ENCODE measurements around the gene C16orf96. TPM values are rescaled to one million over a fixed set of nuclear protein-coding genes. Genes with fewer than 3 reads are reported as not detected.
A peak's percentile ranks its signal among the peaks of the same experiment; 100 is the strongest.

The C16orf96 gene
- total and polyA plus RNA-seq, 3 donors from 2014 or later: 10.3 to 19.8 (median 15.1) TPM

- H3K36me3 ChIP-seq (ENCODE audit: low read depth, missing control alignments): no peaks in the 10 kb centered on the region
- intact Hi-C loops (cut with DNase I; ENCODE audit: low total_unique reads): loop anchor here (10.0 kb wide), 1 partner anchor 76 kb away; the partner anchor contains the start of gene NUDT16L1
- TF ChIP-seq CTCF (IDR thresholded peaks at IDR 0.05) (no peak), POLR2A (IDR thresholded peaks at IDR 0.05) (no peak)
- peaks cover 17% of the 10 kb centered on the region for H3K4me1 ChIP-seq
- WGBS, 2 donors: 81 to 83% methylated on average over 3 to 8 of the region's 8 CpGs
- H3K9me3 ChIP-seq: no peaks in the 10 kb centered on the region
- H3K4me3 ChIP-seq: no peak overlapping the region
- DNase-seq: no peak
- no peaks in the 10 kb centered on the region for H3K27me3 ChIP-seq
- no peak overlapping the region for H3K27ac ChIP-seq
These were observed 62.7 kb downstream of the C16orf96 start for GRCh38 chr16:4618645-4619418.

GRCh38 chr16:4623593-4623992 lies 67.5 kb downstream of the C16orf96 start:
- Histone ChIP-seq H3K36me3 (ENCODE audit: low read depth, missing control alignments) (no peaks in the 10 kb centered on the region), H3K27me3 (no peaks in the 10 kb centered on the region), H3K4me3 (no peak overlapping the region), H3K27ac (no peak overlapping the region), H3K4me1 (peaks cover 14% of the 10 kb centered on the region), H3K9me3 (no peaks in the 10 kb centered on the region)
- intact Hi-C loops (cut with DNase I; ENCODE audit: low total_unique reads): no loop called here
- DNase-seq: no peak
- WGBS, 2 donors: 65 to 71% methylated on average over 7 of the region's 7 CpGs
- TF ChIP-seq POLR2A (IDR thresholded peaks at IDR 0.05) (no peak), CTCF (IDR thresholded peaks at IDR 0.05) (no peak)

GRCh38 chr16:4624015-4624826 lies 68.1 kb downstream of the C16orf96 start, which contains the start of gene MGRN1:
TSS of gene MGRN1 (plus strand) at chr16:4624826. CDS start at chr16:4624961, 135 bp downstream.
- Histone ChIP-seq H3K4me3 (peak within 1 kb of the TSS; percentile 72 to 99), H3K4me1 (peaks cover 14% of the 10 kb centered on the region), H3K27me3 (no peaks in the 10 kb centered on the region), H3K27ac (peak within 1 kb of the TSS; percentile 85 to 97), H3K9me3 (no peaks in the 10 kb centered on the region), H3K36me3 (ENCODE audit: low read depth, missing control alignments) (no peaks in the 10 kb centered on the region)
- DNase-seq: peak; percentile 96
- TF ChIP-seq CTCF (IDR thresholded peaks at IDR 0.05): peak; percentile 70 to 93 (median 81)
- no peak for TF ChIP-seq POLR2A (IDR thresholded peaks at IDR 0.05)
- WGBS, 2 donors: 7 to 10% methylated on average over 20 to 30 of the region's 42 CpGs
- intact Hi-C loops (cut with DNase I; ENCODE audit: low total_unique reads): no loop called here

GRCh38 chr16:4624827-4625559 lies 68.9 kb downstream of the C16orf96 start:
- 0% methylated on average over 2 to 29 of the region's 80 CpGs for WGBS, 2 donors
- DNase-seq: peak; percentile 72
- no peaks in the 10 kb centered on the region for H3K36me3 ChIP-seq (ENCODE audit: low read depth, missing control alignments)
- intact Hi-C loops (cut with DNase I; ENCODE audit: low total_unique reads): no loop called here
- peak overlapping the region; percentile 72 to 99 for H3K4me3 ChIP-seq
- TF ChIP-seq CTCF (IDR thresholded peaks at IDR 0.05) (no peak), POLR2A (IDR thresholded peaks at IDR 0.05) (peak; percentile 82)
- H3K27ac ChIP-seq: peak overlapping the region; percentile 85 to 97
- H3K9me3 ChIP-seq: no peaks in the 10 kb centered on the region
- no peaks in the 10 kb centered on the region for H3K27me3 ChIP-seq
- peaks cover 14% of the 10 kb centered on the region for H3K4me1 ChIP-seq
